Rectal smooth muscle tissue (tissue), 1 donor: Measurements from ENCODE around the gene DENND4C.
A peak's percentile ranks its signal among the peaks of the same experiment; 100 is the strongest.
"Not testable (repeated sequence)": the region's sequence is repeated elsewhere in the genome, so short reads cannot be mapped to it uniquely, and the experiment has no call there.

Experiments used
- H3K27ac ChIP-seq: one replicate; pipeline ENCODE4 v1.7.0; 2013; ENCODE audit warnings: low read depth, low read length, inconsistent platforms
- H3K27me3 ChIP-seq: one replicate; pipeline ENCODE4 v1.7.0; 2013; ENCODE audit warnings: low read length; ENCODE audit not compliant: control insufficient read depth, insufficient read depth
- H3K36me3 ChIP-seq: one replicate; pipeline ENCODE4 v1.7.0; 2013; ENCODE audit warnings: low read length; ENCODE audit not compliant: control insufficient read depth, insufficient read depth
- H3K4me1 ChIP-seq: one replicate; pipeline ENCODE4 v1.7.0; 2013; ENCODE audit warnings: low read length; ENCODE audit not compliant: control insufficient read depth, insufficient read depth
- H3K4me3 ChIP-seq: one replicate; pipeline ENCODE4 v1.7.0; 2013; ENCODE audit warnings: low read length
- H3K9ac ChIP-seq: one replicate; pipeline ENCODE4 v1.7.0; 2013; ENCODE audit warnings: low read length

The DENND4C gene

GRCh38 chr9:19230355-19231125 is at the start of gene DENND4C:
TSS of gene DENND4C (plus strand) at chr9:19230693. CDS start at chr9:19276175, 45,482 bp downstream.
- no peaks in the 10 kb centered on the region for H3K36me3 ChIP-seq

GRCh38 chr9:19180991-19181390 is 49.5 kb upstream of the DENND4C start:
- no peak overlapping the region for H3K27ac ChIP-seq
- no peaks in the 10 kb centered on the region for H3K36me3 ChIP-seq
- no peak overlapping the region for H3K9ac ChIP-seq
- peaks cover 12% of the 10 kb centered on the region for H3K4me1 ChIP-seq
- no peaks in the 10 kb centered on the region for H3K27me3 ChIP-seq
- H3K4me3 ChIP-seq, result no peak overlapping the region

More at GRCh38 chr9:19230355-19231125, at the start of gene DENND4C:
- peak within 1 kb of the TSS; percentile 83 for H3K4me3 ChIP-seq
- peak within 1 kb of the TSS; percentile 80 for H3K9ac ChIP-seq
- no peaks in the 10 kb centered on the region for H3K4me1 ChIP-seq
- no peaks in the 10 kb centered on the region for H3K27me3 ChIP-seq
- H3K27ac ChIP-seq, result peak within 1 kb of the TSS; percentile 99

- Histone ChIP-seq H3K9ac (no peak overlapping the region), H3K27ac (no peak overlapping the region), H3K4me1 (peaks cover 12% of the 10 kb centered on the region), H3K4me3 (no peak overlapping the region), H3K36me3 (no peaks in the 10 kb centered on the region), H3K27me3 (no peaks in the 10 kb centered on the region)
Observed at GRCh38 chr9:19181561-19181960, 48.9 kb upstream of the DENND4C start.

- Histone ChIP-seq H3K4me3 (no peak overlapping the region), H3K36me3 (no peaks in the 10 kb centered on the region), H3K27ac (peak overlapping the region; percentile 88), H3K4me1 (peaks cover 12% of the 10 kb centered on the region), H3K9ac (no peak overlapping the region), H3K27me3 (no peaks in the 10 kb centered on the region)
Observed at GRCh38 chr9:19184144-19184917, 46.2 kb upstream of the DENND4C start.

GRCh38 chr9:19185191-19185590 is 45.3 kb upstream of the DENND4C start:
- no peak overlapping the region for H3K9ac ChIP-seq
- no peaks in the 10 kb centered on the region for H3K36me3 ChIP-seq
- peaks cover 12% of the 10 kb centered on the region for H3K4me1 ChIP-seq
- no peak overlapping the region for H3K4me3 ChIP-seq
- H3K27me3 ChIP-seq, result no peaks in the 10 kb centered on the region
- no peak overlapping the region for H3K27ac ChIP-seq

GRCh38 chr9:19186232-19186631 is 44.3 kb upstream of the DENND4C start:
- Histone ChIP-seq H3K27ac (no peak overlapping the region), H3K9ac (no peak overlapping the region), H3K4me1 (peaks cover 12% of the 10 kb centered on the region), H3K4me3 (no peak overlapping the region), H3K27me3 (no peaks in the 10 kb centered on the region), H3K36me3 (no peaks in the 10 kb centered on the region)

GRCh38 chr9:19188771-19189170 is 41.7 kb upstream of the DENND4C start:
- Histone ChIP-seq H3K9ac (no peak overlapping the region), H3K27me3 (no peaks in the 10 kb centered on the region), H3K4me1 (peaks cover 10% of the 10 kb centered on the region), H3K36me3 (no peaks in the 10 kb centered on the region), H3K4me3 (no peak overlapping the region), H3K27ac (no peak overlapping the region)

- no peaks in the 10 kb centered on the region for H3K27me3 ChIP-seq
- no peaks in the 10 kb centered on the region for H3K4me1 ChIP-seq
- H3K27ac ChIP-seq, result no peak overlapping the region
- no peak overlapping the region for H3K9ac ChIP-seq
- no peaks in the 10 kb centered on the region for H3K36me3 ChIP-seq
- no peak overlapping the region for H3K4me3 ChIP-seq
Observed at GRCh38 chr9:19192202-19193028, 38.1 kb upstream of the DENND4C start.

- Histone ChIP-seq H3K4me1 (no peaks in the 10 kb centered on the region), H3K36me3 (no peaks in the 10 kb centered on the region), H3K4me3 (no peak overlapping the region), H3K27me3 (no peaks in the 10 kb centered on the region), H3K27ac (no peak overlapping the region), H3K9ac (no peak overlapping the region)
Observed at GRCh38 chr9:19193029-19193324, 37.5 kb upstream of the DENND4C start.

GRCh38 chr9:19193358-19193973 is 37.0 kb upstream of the DENND4C start:
- not testable (repeated sequence) for H3K9ac ChIP-seq, H3K27me3 ChIP-seq, H3K4me3 ChIP-seq, H3K27ac ChIP-seq, H3K4me1 ChIP-seq, H3K36me3 ChIP-seq

GRCh38 chr9:19198406-19198805 is 32.1 kb upstream of the DENND4C start:
- no peak overlapping the region for H3K9ac ChIP-seq
- no peaks in the 10 kb centered on the region for H3K36me3 ChIP-seq
- no peaks in the 10 kb centered on the region for H3K27me3 ChIP-seq
- no peak overlapping the region for H3K27ac ChIP-seq
- H3K4me1 ChIP-seq, result peaks cover 5% of the 10 kb centered on the region
- H3K4me3 ChIP-seq, result no peak overlapping the region

GRCh38 chr9:19199012-19199411 is 31.5 kb upstream of the DENND4C start:
- H3K27ac ChIP-seq, result peak overlapping the region; percentile 14
- no peak overlapping the region for H3K4me3 ChIP-seq
- H3K36me3 ChIP-seq, result no peaks in the 10 kb centered on the region
- H3K27me3 ChIP-seq, result no peaks in the 10 kb centered on the region
- peaks cover 5% of the 10 kb centered on the region for H3K4me1 ChIP-seq
- H3K9ac ChIP-seq, result no peak overlapping the region
